ENCODE data around the gene ARHGAP35. TPM values are rescaled to one million over a fixed set of nuclear protein-coding genes. Genes with fewer than 3 reads are reported as not detected.

ARHGAP35 gene
- total and polyA plus RNA-seq, 10 of the 15 experiments (the other 5 are each of a cell fraction or from before 2014, with no cell fraction given) = 0.85 to 29.9 (median 11.5) TPM

- TF ChIP-seq, protein P1, sequence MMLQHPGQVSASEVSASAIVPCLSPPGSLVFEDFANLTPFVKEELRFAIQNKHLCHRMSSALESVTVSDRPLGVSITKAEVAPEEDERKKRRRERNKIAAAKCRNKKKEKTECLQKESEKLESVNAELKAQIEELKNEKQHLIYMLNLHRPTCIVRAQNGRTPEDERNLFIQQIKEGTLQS (IDR thresholded peaks at IDR 0.05; ENCODE audit: borderline replicate concordance, extremely low read depth, low read depth, low read length) = no peak
- TF ChIP-seq JUND (IDR thresholded peaks at IDR 0.05; ENCODE audit: low read depth, low read length) (no peak), TARDBP (IDR thresholded peaks at IDR 0.05; ENCODE audit: borderline replicate concordance) (no peak), JUNB (IDR thresholded peaks at IDR 0.05) (no peak), CREB1 (IDR thresholded peaks at IDR 0.05; ENCODE audit: low read depth) (no peak)
- TF ChIP-seq, protein P2, sequence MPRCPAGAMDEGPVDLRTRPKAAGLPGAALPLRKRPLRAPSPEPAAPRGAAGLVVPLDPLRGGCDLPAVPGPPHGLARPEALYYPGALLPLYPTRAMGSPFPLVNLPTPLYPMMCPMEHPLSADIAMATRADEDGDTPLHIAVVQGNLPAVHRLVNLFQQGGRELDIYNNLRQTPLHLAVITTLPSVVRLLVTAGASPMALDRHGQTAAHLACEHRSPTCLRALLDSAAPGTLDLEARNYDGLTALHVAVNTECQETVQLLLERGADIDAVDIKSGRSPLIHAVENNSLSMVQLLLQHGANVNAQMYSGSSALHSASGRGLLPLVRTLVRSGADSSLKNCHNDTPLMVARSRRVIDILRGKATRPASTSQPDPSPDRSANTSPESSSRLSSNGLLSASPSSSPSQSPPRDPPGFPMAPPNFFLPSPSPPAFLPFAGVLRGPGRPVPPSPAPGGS (IDR thresholded peaks at IDR 0.05; ENCODE audit: borderline replicate concordance, insufficient read depth, low read depth, low read length, poor library complexity, severe bottlenecking) = no peak
- TF ChIP-seq, protein P3, sequence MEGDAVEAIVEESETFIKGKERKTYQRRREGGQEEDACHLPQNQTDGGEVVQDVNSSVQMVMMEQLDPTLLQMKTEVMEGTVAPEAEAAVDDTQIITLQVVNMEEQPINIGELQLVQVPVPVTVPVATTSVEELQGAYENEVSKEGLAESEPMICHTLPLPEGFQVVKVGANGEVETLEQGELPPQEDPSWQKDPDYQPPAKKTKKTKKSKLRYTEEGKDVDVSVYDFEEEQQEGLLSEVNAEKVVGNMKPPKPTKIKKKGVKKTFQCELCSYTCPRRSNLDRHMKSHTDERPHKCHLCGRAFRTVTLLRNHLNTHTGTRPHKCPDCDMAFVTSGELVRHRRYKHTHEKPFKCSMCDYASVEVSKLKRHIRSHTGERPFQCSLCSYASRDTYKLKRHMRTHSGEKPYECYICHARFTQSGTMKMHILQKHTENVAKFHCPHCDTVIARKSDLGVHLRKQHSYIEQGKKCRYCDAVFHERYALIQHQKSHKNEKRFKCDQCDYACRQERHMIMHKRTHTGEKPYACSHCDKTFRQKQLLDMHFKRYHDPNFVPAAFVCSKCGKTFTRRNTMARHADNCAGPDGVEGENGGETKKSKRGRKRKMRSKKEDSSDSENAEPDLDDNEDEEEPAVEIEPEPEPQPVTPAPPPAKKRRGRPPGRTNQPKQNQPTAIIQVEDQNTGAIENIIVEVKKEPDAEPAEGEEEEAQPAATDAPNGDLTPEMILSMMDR (IDR thresholded peaks at IDR 0.05 in 2 of 3, conservative IDR thresholded peaks at IDR 0.05 in 1 of 3; ENCODE audit: control insufficient read depth in 2 of 3, extremely low read depth in 1 of 3, insufficient read depth in 1 of 3, low read depth in 3 of 3, low read length in 3 of 3) = no peak
These were observed 26.7 kb upstream of the ARHGAP35 start (continued) for GRCh38 chr19:46834121-46834520.

- no peaks in the 10 kb centered on the region for H3K9me3 ChIP-seq (replicated peaks; ENCODE audit: control insufficient read depth, insufficient read depth, low read length)
- WGBS (ENCODE audit: insufficient coverage, insufficient replicate concordance, low lambda C conversion rate, missing lambda C conversion rate) = 79% methylated on average over 6 of the region's 6 CpGs
- RAD21 ChIA-PET (ENCODE audit: unreplicated experiment) = interaction anchor here (1.4 kb wide), 1 partner anchor 77 kb away, joined by 3 read pairs; no protein-coding TSS in a partner anchor
- no peaks in the 10 kb centered on the region for H3K27me3 ChIP-seq (replicated peaks in 1 of 2; ENCODE audit: control insufficient read depth in 2 of 2, insufficient read depth in 2 of 2, low read length in 1 of 2)
- H2AFZ ChIP-seq (ENCODE audit: control insufficient read depth, low read depth, low read length) = no peak overlapping the region
- SMC1A ChIA-PET (ENCODE audit: uncharacterized antibody, unreplicated experiment) = no interaction called here
- no peaks in the 10 kb centered on the region for H3K4me1 ChIP-seq (ENCODE audit: control insufficient read depth, insufficient read depth, low read length)
- H3K9ac ChIP-seq (ENCODE audit: control insufficient read depth, insufficient read depth, low read length) = no peak overlapping the region
- POLR2A ChIA-PET = no interaction called here
- no peak for DNase-seq (ENCODE audit: low read depth, low spot score)
- no peak overlapping the region for H3K4me2 ChIP-seq (ENCODE audit: control insufficient read depth, insufficient read depth)
- H3K36me3 ChIP-seq (ENCODE audit: control insufficient read depth in 2 of 2, insufficient read depth in 2 of 2, low read length in 1 of 2) = peaks cover 3 to 10% of the 10 kb centered on the region in 2 experiments; a peak in 3 of 4 replicates
- no peaks in the 10 kb centered on the region for H3K79me2 ChIP-seq (ENCODE audit: control insufficient read depth, insufficient read depth, low read length)
- CTCF ChIA-PET = interaction anchor here (0.6 to 1.8 kb wide), 3 partner anchors 78 to 84 kb away, joined by 3 to 11 read pairs (median 3); no protein-coding TSS in a partner anchor
- FAIRE-seq = no peak
- ATAC-seq = no peak
- intact Hi-C loops (cut with micrococcal nuclease; ENCODE audit: unreplicated experiment) = no loop called here
- no peak overlapping the region for H3K27ac ChIP-seq (ENCODE audit: control insufficient read depth, insufficient read depth)
- no peaks in the 10 kb centered on the region for H4K20me1 ChIP-seq (ENCODE audit: control insufficient read depth, insufficient read depth)
- BruUV-seq (replicated peaks) = no TSS peak
- in situ Hi-C loops (cut with MboI) = no loop called here
- H3K4me3 ChIP-seq = no peak overlapping the region
- TF ChIP-seq STAT3 (IDR thresholded peaks at IDR 0.05; ENCODE audit: low read depth, low read length) (no peak), ATF7 (IDR thresholded peaks at IDR 0.05; ENCODE audit: low read depth) (no peak), SMARCA5 (IDR thresholded peaks at IDR 0.05) (no peak), GATAD2B (conservative IDR thresholded peaks at IDR 0.05; ENCODE audit: low read depth) (no peak), MTA3 (IDR thresholded peaks at IDR 0.05; ENCODE audit: borderline replicate concordance, low read length) (no peak), ZNF217 (IDR thresholded peaks at IDR 0.05) (no peak)
- TF ChIP-seq, protein P1 (IDR thresholded peaks at IDR 0.05; ENCODE audit: borderline replicate concordance, extremely low read depth, low read depth, low read length) = no peak
- TF ChIP-seq, protein P4, sequence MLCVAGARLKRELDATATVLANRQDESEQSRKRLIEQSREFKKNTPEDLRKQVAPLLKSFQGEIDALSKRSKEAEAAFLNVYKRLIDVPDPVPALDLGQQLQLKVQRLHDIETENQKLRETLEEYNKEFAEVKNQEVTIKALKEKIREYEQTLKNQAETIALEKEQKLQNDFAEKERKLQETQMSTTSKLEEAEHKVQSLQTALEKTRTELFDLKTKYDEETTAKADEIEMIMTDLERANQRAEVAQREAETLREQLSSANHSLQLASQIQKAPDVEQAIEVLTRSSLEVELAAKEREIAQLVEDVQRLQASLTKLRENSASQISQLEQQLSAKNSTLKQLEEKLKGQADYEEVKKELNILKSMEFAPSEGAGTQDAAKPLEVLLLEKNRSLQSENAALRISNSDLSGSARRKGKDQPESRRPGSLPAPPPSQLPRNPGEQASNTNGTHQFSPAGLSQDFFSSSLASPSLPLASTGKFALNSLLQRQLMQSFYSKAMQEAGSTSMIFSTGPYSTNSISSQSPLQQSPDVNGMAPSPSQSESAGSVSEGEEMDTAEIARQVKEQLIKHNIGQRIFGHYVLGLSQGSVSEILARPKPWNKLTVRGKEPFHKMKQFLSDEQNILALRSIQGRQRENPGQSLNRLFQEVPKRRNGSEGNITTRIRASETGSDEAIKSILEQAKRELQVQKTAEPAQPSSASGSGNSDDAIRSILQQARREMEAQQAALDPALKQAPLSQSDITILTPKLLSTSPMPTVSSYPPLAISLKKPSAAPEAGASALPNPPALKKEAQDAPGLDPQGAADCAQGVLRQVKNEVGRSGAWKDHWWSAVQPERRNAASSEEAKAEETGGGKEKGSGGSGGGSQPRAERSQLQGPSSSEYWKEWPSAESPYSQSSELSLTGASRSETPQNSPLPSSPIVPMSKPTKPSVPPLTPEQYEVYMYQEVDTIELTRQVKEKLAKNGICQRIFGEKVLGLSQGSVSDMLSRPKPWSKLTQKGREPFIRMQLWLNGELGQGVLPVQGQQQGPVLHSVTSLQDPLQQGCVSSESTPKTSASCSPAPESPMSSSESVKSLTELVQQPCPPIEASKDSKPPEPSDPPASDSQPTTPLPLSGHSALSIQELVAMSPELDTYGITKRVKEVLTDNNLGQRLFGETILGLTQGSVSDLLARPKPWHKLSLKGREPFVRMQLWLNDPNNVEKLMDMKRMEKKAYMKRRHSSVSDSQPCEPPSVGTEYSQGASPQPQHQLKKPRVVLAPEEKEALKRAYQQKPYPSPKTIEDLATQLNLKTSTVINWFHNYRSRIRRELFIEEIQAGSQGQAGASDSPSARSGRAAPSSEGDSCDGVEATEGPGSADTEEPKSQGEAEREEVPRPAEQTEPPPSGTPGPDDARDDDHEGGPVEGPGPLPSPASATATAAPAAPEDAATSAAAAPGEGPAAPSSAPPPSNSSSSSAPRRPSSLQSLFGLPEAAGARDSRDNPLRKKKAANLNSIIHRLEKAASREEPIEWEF (IDR thresholded peaks at IDR 0.05; ENCODE audit: insufficient replicate concordance, low read depth, low read length) = no peak
These were observed 25.8 kb upstream of the ARHGAP35 start for GRCh38 chr19:46834984-46835383.

Measured in GM12878 (cell line).